HS-5 (cell line): ENCODE data around the gene IRAK2.

Source experiments
- DNase-seq: peaks from one replicate; pipeline ENCODE4 v3.0.0-alpha.2; 2012; ENCODE audit warnings: low read depth

The IRAK2 gene

DNA sequence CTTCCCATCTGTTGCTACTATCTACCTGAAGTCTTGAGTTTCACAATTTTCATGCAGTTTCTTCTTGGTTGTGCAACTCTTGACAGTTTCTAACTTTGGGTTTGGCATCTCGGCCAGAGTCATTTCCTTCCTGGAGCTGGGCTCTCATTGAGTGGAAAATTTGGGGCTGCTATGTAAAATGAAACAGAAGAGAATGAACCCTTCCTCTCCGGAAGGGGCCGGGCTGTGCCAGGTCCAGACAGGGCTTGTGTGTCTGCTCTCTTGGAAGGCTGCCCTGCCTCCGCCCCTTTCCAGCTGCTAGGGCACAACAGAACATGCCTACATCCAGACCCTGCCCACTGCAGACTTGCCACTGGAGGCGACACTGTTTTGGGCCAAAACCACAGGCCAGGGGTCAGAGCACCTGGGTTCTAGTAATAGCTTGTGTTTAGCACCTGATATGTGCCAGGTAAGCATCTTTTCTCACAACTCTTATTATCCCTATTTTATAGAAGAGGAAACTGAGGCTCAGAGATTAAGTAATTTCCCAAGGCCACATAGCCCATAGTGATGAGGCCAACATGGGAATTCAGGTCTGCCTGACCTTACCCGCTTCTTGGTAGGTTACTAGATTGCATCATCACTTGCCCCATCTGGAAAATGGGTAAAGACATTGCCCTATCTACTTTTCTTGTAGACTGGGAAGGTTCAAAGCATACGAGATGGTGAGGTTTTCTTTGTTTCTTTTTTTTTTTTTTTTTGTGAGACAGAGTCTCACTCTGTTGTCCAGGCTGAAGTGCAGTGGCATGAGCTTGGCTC lies 25.0 kb downstream of the IRAK2 start:
- no peak for DNase-seq

DNA sequence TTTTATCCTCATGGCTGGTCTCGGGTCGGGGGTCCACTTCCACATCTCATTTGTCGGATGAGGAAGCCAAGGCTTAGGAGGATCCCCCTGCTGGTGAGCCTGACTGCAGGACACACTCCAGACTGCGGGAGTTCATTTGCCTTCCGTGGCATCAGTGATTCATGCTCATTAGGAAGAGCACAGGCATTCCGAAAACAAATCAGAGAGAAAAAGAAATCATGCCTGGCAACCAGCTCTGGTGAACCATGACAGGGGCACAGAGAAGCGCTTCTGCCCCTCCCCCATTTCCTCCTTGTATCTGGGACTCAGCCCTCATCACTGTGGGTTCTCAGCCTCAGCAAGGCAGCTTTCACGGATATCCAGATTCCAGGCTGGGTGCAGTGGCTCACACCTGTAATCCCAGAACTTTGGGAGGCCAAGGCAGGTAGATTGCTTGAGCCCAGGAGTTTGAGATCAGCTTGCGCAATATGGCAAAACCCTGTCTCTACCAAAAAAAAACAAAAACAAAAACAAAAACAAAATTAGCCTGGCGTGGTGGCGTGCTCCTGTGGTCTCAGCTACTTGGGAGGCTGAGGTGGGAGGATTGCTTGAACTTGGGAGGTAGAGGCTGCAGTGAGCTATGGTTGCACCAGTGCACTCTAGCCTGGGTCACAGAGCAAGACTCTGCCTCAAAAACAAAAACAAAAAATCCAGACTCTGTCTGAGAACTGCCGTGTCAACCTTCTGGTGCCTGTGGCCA lies 28.4 kb downstream of the IRAK2 start:
- peak; percentile 70 for DNase-seq

DNA sequence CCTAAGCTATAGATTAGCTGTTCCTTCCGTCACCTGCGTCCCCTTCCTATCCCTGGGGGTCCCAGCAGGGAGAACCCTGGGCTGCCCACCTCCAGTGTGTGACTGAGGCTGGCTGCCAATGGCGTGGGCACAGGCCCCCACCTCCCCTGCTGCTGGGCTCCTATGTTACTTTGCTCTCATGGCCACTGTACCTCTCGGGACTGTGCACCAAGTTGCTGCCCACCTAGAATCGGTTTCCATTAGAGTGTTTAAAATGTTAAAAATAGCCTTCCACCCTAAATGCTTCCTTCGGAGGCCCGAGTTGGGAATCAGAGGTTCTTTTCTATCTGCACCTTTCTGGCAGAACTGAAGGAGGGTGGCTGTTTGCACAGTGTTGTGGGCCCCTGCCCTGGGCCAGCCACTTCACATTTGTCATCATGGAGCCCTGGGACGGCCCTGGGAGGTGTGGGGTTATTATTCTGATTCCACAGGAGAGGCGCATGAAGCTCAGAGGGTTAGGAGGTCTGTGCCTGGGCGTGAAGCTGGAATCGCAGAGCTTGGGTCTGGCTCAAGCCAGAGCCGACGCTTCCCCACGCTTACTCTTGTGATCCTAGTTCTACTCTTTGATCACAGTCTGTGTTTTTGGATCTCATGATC lies 29.1 kb downstream of the IRAK2 start:
- DNase-seq = no peak

DNA sequence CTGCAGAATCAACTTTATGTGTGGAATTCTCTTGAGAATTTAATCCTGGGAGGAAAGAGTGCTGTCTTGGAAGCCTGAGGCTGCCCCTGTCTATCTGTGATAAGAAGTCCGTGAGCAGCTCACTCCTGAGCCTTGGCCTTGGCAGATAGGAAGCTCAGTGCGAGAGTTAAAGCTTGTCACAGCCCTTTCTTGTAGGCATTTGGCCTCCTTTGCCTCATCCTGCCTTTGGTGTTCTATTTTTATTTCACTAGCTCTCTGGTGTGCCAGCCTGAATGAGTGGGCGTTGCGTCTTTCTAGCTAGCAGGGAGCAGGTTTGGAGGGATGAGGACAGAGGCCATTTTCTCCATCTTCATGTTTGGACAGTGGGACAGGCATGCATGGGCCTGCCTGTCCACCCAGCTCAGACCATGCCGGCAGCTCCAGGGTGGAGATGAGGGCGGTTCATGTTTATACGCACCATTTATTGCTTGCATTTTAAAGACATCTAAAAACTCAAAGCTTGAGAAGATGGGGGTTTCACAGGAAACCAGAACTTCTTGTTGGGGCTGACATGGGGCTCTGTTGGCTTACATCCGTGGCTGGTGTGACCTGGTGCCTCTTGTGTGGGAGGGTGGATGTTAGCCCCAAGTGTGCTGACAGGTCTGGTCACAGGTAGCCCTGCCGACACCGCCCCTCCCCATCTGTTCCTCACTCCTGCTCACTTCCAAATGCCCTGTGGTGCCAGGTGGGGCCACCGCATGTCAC lies 29.8 kb downstream of the IRAK2 start:
- no peak for DNase-seq

DNA sequence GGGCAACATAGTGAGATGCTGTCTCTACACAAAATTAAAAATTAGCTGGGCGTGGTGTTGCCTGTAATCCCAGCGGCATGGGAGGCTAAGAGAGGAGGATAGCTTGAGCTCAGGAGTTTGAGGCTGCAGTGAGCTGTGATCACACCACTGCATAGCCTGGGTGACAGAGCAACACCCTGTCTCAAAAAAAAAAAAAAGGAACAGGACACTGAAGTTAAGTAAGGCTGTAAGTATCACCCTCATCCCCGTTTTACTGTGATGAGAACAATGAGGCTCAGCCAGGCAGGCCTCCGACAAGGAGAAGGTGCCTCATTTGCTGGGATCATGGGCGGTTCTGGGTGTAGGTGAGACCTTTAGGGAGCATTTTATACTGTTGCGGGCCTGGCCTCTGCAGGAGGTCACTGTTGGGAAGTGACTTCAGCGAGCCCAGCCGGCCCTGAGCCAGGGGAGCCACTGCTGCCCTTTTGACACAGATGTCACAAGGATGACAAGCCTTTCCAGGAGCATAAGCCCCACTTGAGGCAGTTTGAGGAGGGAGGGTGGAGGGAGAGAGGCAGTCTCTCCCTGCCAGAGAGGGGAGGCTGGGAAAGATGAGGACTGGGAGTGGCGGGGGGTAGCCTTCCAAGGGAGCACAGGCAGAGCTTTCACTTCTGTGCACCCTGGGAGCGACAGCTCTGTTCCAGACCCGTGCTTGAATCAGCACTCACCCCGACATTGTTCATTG lies 30.8 kb downstream of the IRAK2 start:
- no peak for DNase-seq

DNA sequence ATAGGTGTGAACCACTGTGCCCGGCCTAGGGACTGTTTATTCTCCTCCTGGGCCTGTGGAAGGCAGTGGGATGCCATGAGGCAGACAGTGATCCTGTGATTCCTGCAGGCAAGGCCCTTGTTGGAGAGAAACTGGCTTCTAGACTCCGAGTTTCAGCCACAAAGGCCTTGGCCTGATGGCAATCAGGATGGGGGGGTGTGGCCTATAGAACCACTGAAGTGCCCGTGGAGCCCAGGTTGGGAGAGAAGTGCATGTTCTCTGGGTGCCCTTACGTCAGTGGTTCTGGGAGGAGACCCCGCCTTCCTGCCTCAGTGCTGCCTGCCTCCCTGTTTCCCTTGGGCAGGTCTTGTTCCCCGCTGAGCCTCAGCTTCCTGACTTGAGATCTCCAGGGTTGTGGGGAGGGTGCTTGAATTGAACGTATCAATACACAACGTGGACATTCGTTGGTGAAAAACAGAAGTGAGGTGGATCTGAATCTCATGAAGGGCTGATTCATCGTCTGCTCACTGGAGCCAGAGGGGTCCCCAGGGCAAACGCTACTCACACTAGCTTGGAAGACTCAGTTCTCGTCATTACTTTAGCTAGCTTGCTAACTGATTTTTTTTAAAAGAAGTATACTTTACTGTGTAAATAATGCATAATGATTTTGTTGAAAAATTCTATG lies 31.8 kb downstream of the IRAK2 start:
- DNase-seq = peak; percentile 61

DNA sequence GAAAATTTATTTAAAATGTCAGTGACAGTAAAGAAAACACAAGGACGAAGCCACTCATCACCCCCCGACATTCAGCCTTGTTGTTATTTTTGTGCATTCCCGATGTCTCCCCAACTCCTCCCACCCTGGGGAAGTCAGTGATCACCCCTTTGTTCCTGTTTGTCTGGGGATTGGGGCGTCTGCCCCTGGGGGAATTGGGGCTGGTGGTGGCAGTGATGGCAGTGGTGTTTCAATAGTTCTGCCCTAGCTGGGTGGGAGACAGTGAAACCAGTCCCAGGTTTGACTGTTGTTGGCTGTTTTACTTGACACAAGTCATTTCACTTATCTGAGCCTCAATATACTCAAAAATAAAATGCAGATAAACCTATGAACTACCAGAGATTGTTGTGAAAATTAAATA lies 33.5 kb downstream of the IRAK2 start:
- DNase-seq = no peak

DNA sequence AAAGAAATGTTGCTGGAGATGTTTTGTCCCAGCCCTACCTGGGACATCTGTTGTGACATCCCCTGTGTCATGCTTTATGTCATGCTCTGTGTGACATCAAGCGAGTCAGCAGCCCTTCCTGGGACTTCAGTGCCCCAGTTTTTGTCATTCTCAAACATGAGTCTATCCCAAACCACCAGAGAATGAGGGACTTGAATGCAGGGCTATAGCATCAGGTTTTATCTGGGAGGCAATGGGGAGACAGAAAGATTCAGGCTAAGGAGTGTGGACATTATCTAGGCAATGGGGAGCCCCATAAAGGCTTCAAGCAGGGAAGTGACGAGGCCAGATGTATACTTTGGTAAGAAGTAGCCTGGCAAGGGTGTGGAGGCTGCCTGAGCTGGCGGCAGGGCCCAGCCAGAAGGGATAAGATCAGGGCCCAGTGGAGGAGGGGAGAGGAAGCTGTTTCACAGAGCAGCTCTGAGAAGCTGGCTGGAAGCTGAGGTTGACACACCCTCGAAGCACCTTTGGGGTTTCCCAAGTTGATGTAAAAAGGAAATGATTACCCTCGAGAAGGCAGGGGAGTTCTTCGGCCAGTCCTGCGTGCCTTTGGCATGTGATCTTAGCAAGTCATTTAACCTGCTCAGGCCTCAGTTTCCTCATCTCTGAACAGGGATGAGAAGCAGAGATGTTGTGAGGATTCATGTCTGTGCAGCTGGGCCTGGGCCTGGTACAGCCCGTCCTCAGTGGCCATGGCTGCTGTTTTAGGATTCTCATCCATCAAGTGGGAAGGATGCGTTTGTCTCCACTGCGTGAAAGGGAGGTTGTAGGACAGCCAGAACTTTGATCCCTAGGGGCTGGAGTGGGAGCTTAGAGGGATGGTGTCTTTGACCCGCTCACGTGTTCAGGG lies 34.3 kb downstream of the IRAK2 start:
- DNase-seq = no peak

DNA sequence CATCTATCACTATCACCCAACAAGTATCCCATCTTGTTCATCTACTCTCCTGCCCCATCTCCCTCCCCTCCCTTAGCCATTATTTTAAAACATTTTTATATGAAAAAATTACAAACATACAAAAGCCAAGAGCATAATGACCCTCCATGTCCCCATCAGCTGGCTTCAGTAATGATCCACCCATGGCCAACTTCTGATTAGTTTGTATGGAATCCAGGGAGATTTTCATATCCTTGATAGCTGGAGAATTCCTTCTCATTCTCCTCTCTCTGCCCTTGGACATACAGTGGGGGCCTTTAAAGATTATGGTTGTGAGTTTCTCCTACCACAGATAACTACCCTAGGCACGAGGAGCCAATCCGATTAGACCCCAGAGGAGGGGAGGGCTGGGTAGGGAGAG lies 40.2 kb downstream of the IRAK2 start:
- DNase-seq = no peak

DNA sequence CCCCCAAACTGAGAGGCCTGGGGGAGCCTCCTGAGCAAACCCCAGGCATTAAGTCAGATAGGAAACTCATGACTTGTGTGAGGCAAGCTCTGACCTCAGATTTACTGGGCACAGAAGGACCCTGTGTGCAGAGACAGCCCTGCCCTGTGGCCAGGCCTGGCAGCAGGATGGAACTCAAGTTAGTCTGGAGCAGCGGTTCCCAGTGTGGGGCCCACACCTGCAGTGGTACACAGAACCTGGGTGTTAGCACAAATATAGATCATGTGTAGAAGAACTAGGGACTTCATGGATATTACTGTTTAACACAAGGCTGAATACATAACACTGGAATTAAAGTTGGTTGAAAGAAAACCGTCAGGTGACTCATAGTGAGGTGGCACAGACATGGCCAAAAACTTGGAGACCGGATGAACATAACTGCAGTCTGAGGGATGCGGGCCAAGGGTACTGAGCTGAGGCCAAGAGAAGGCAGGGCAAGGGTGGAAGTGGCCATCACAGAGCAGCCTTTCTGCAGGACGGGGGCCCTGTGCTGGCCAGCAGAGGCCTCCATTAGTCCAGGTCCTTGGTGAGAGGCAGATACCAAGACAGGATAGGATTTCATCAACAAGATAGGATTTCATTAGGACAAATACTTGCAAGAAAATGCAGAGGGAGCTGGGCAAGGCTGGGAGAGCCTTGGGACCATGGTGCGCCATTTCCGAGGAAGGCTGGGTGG lies 40.9 kb downstream of the IRAK2 start:
- DNase-seq = peak; percentile 95

DNA sequence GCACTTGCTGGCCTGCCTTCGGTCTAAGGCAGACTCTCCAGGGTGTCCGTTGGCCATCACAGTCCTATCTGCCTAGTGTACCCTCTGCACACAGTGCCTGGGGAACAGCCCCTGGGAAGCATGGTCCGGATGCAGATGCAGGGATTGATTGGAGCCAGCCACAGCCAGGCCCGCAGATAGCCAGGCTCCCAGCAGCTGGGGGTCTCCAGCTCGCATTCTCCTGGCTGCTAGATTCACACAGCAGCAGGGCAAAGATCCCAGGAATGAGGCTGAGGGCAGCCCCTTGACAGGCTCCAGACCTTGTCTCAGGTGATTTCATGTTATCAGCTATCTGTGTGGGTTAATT lies 41.4 kb downstream of the IRAK2 start:
- DNase-seq = no peak

DNA sequence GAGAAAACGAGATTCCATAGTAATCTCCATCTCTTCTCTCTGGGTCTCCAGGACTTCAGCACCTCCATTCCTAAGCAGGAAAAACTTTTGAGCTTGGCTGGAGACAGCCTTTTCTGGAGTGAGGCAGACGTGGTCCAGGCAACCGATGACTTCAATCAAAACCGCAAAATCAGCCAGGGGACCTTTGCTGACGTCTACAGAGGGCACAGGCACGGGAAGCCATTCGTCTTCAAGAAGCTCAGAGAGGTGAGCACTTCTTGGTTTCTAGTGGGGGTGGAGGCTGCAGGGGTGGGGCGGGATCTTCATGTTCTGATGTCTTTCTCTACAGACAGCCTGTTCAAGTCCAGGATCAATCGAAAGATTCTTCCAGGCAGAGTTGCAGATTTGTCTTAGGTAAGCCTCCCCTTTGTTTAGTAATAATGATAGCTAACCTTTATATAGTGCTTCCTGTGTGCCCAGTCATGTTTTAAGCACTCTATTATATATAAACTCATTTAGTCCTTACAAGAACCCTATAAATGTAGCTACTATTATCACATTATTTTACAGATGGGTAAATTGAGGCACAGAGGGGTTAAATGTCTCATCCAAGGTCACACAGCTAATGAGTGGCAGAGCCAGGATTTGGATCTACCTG lies 48.6 kb downstream of the IRAK2 start:
- no peak for DNase-seq

DNA sequence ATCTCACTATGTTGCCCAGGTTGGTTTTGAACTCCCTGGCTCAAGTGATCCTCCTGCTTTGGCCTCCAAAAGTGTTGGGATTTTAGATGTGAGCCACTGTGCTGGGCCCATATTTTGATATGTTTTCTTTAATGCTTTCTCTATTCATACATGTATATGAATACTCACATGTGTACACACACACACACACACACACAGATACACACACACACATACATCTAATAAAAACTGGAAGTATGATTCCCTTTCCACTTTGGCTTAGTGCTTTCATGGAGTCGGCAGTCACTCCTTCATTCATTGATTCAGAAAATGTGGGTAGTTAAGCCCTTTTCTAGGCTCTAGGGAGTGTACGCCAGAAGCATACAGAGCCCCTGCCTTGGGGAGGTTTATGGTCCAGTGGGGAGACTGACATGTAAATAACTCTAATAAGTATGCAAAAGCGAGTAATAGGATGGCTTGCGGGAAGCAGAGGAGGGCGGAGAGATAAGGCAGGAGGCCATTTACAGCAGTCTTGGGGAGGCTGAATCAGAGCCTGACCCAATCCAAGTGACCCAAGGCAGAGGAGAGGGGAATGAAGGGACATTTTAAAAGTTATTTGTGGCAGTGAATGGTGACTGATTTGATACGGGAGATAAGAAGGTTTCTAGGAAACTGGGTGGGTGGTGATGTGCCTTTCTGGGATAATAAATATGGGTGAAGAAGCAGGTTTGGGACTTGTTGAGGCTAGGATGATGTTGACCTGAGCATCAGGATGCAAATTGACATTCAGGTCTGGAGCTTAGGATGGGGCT lies 51.1 kb downstream of the IRAK2 start:
- no peak for DNase-seq

DNA sequence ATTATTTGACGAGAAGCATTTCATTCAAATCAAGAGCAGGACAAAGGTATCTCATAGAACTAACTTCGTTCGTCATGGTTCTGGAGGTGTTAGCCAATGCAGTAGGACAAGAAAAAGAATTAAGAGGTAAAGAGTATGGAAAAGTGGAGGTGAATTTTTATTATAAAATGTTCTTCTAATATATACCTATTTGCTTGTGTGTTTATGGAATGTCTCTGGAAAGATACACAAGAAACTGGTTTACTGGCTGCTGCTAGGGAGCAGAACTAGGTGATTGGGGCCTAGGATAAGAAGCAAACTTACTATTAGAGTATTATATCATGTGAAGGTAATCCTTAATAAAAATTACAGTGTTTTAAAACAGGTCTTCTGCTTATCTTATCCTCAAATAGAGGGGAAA lies 52.6 kb downstream of the IRAK2 start:
- no peak for DNase-seq

DNA sequence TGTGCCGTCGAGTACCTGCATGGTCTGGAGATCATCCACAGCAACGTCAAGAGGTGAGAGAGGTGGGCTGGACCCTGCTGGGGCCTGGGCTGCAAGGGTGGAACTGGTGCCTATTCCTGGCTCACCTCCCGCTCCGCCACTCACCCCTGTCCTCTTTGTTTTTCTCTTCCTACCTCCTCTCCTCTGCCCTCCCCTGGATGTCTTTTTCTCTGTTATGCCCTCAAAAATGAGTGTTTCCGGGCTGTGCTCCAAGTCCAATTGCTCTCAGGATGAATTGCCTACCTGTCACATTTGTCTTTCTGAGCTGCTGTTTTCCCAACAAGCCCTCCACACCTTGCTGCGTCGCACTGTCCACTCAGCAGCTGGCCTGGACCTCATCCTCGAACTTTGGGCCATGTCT lies 55.0 kb downstream of the IRAK2 start:
- no peak for DNase-seq

DNA sequence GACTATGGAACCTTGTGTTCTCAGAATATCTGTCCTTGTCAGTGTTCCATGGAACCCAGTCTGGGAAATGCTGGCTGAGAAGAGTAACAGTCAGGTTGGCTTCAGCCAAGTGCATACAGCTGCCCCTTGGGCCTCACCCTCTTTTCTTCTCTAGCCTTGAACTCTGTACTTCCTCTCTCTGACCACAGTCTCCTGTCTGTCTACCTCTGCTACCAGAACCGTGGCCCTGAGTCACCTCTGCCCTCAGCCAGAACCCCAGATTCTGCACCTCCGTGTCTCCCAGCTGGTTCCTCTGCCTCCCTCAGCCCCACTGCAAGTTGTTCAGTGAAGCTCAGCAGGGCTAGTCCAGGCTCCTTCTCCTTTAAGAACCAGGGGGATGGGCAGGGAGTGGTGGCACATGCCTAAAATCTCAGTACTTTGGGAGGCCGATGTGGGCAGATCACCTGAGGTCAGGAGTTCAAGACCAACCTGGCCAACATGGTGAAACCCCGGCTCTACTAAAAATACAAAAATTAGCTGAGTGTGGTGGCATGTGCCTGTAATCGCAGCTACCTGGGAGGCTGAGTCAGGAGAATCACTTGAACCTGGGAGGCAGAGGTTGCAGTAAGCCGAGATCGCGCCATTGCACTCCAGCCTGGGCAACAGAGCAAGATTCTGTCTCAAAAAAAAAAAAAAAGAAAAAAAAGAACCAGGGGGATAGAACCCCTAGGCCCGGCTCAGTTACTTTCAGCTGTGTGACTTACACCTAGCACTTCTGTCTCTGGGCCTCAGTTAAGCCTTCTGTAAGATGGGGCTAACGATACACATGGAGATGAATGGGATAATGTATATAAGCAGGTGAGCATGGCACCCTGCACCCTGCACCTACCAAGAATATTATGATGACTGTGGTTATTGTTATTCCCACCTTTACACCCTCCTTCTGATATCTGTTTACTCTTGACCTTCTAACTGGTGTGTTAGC lies 59.2 kb downstream of the IRAK2 start:
- DNase-seq = no peak
